Activated CD4-positive, alpha-beta T cell treated with anti-CD3 and anti-CD28 coated beads for 36 hours (primary cell): ENCODE results near the gene NBPF6. TPM values are rescaled to one million over a fixed set of nuclear protein-coding genes. Genes with fewer than 3 reads are reported as not detected.

Experiments used
- total RNA-seq, 2 experiments: library from RNA; stranded (reverse); gene quantifications; one replicate each; pipeline ENCODE4 v1.2.3, GENCODE V29; 2021

Gene NBPF6
- total RNA-seq, 2 experiments from 2014 or later: not detected

Other genes starting within 250 kb of the NBPF6 start
- 10 to 100 TPM; 13.6 to 15.4 TPM for gene SLC25A24, start 250.0 kb upstream of the NBPF6 start, total RNA-seq
- under 1 TPM in 1 of 2 experiments, not detected in 1; 0.21 TPM for gene NBPF4, start 206.3 kb upstream of the NBPF6 start, total RNA-seq
- 1 to 10 TPM; 5.0 to 7.6 TPM for gene EEIG2, start 109.8 kb downstream of the NBPF6 start, total RNA-seq
- gene HENMT1, start 210.8 kb downstream of the NBPF6 start, total RNA-seq: 10 to 100 TPM; 14.6 to 20.6 TPM
- gene PRPF38B, start 242.0 kb downstream of the NBPF6 start, total RNA-seq: 10 to 100 TPM; 57.9 to 61.1 TPM